Loucy (cell line): ENCODE measurements around the gene STAB2.

Experiments used
- H2AFZ ChIP-seq: fragments of 200-600 bp; sonication (generic); 2 replicates; pipeline ENCODE4 v1.6.0; 2016; ENCODE audit warnings: antibody characterized with exemption, mild to moderate bottlenecking, low read length, moderate library complexity
- H3F3A ChIP-seq: fragments of 200-600 bp; 2 replicates; pipeline ENCODE4 v1.6.0; 2016; ENCODE audit warnings: antibody characterized with exemption, low read depth, mild to moderate bottlenecking
- H3K27me3 ChIP-seq: fragments of 200-600 bp; sonication (generic); 2 replicates; pipeline ENCODE4 v1.6.1; 2014; ENCODE audit warnings: low read length, mild to moderate bottlenecking; ENCODE audit not compliant: insufficient read depth, poor library complexity, severe bottlenecking
- H3K36me3 ChIP-seq: fragments of 200-600 bp; sonication (generic); 2 replicates; pipeline ENCODE4 v1.6.1; 2016; ENCODE audit warnings: low read length; ENCODE audit not compliant: insufficient read depth
- H3K4me1 ChIP-seq: fragments of 200-600 bp; sonication (generic); 2 replicates; pipeline ENCODE4 v1.5.1; 2014; ENCODE audit warnings: low read length, mild to moderate bottlenecking; ENCODE audit not compliant: insufficient read depth, poor library complexity, severe bottlenecking
- H3K4me2 ChIP-seq: fragments of 200-600 bp; sonication (generic); 2 replicates; pipeline ENCODE4 v1.6.0; 2014; ENCODE audit warnings: antibody characterized with exemption, low read length, low read depth, mild to moderate bottlenecking; ENCODE audit not compliant: poor library complexity, severe bottlenecking
- H3K4me3 ChIP-seq: fragments of 200-600 bp; sonication (generic); 2 replicates; pipeline ENCODE4 v1.5.1; 2014; ENCODE audit warnings: low read length, mild to moderate bottlenecking, mixed read lengths; ENCODE audit not compliant: poor library complexity, severe bottlenecking
- H3K79me2 ChIP-seq: fragments of 200-600 bp; sonication (generic); 2 replicates; pipeline ENCODE4 v1.6.1; 2014; ENCODE audit warnings: low read length; ENCODE audit not compliant: insufficient read depth
- H3K9ac ChIP-seq: fragments of 200-600 bp; sonication (generic); 2 replicates; pipeline ENCODE4 v1.6.0; 2014; ENCODE audit warnings: mild to moderate bottlenecking, low read depth, low read length, moderate library complexity; ENCODE audit not compliant: poor library complexity, severe bottlenecking
- H3K9me2 ChIP-seq: fragments of 200-600 bp; sonication (generic); replicated peaks from 2 replicates; pipeline ENCODE4 v1.6.1; 2016; ENCODE audit warnings: low read depth, low read length, mixed read lengths
- H3K9me3 ChIP-seq: fragments of 200-600 bp; sonication (generic); 2 replicates; pipeline ENCODE4 v1.6.1; 2014; ENCODE audit warnings: mild to moderate bottlenecking, antibody characterized with exemption, low read length, low read depth; ENCODE audit not compliant: insufficient read depth
- H4K20me1 ChIP-seq: fragments of 200-600 bp; sonication (generic); 2 replicates; pipeline ENCODE4 v1.6.0; 2014; ENCODE audit warnings: antibody characterized with exemption, low read length, mild to moderate bottlenecking; ENCODE audit not compliant: insufficient read depth, poor library complexity, severe bottlenecking
- EZH2phosphoT487 ChIP-seq: fragments of 200-600 bp; IDR thresholded peaks from 2 replicates; pipeline ENCODE4 v1.6.1; 2018; ENCODE audit warnings: antibody characterized with exemption, mild to moderate bottlenecking, moderate library complexity, borderline replicate concordance
- TF ChIP-seq, protein P1 (sequence below): fragments of 200-600 bp; sonication (generic); conservative IDR thresholded peaks from 2 replicates; pipeline ENCODE4 v1.5.1; 2014; ENCODE audit warnings: mild to moderate bottlenecking, antibody characterized with exemption, low read length

STAB2 gene

DNA sequence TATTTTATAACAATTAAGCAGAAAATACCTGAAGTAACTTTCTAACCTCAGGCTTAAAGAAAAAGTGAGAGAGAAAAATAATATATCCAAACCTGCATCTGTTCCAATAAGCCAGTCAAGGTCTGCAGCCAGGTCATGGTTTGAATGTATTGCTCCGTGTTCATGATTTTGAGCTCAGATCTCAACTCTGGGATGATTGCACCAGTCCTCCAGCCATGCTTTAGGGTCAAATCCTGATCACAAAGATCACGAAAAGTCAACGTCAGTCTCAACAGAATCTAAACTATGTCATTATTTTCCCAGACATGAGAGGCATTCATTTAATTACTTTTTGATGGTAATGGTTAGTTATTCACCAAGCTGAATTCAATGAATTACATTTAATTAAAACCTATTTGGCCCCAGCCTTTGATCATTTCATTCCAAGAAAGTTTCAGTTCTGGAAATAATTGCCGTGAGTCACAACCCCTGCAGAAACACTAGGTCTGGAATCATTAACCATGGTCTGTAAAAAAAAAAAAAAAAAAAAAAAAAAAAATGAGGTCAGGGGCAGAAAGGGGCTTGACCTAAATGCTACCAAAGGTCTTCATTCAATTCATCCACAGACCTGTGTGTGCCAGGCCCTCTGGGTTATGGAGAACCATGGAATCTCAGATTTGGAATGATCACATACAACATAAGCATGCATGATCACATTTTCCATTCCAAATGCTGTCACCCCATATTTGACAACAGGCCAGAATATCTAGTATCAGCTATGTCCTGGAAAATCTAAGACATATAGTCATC, 198.4 kb downstream of the STAB2 start:
- Histone ChIP-seq H3K79me2 (no peaks in the 10 kb centered on the region), H3K9ac (no peak overlapping the region), H3K9me2 (no peaks in the 10 kb centered on the region), H3F3A (no peaks in the 10 kb centered on the region), H3K27me3 (no peaks in the 10 kb centered on the region), H3K9me3 (no peaks in the 10 kb centered on the region), H2AFZ (no peak overlapping the region), H3K4me2 (no peak overlapping the region), H4K20me1 (no peaks in the 10 kb centered on the region), H3K4me3 (no peak overlapping the region), H3K36me3 (no peaks in the 10 kb centered on the region; the same call in 1 of the 2 replicates), H3K4me1 (no peaks in the 10 kb centered on the region)
- no peak for TF ChIP-seq EZH2phosphoT487
- TF ChIP-seq, protein P1, sequence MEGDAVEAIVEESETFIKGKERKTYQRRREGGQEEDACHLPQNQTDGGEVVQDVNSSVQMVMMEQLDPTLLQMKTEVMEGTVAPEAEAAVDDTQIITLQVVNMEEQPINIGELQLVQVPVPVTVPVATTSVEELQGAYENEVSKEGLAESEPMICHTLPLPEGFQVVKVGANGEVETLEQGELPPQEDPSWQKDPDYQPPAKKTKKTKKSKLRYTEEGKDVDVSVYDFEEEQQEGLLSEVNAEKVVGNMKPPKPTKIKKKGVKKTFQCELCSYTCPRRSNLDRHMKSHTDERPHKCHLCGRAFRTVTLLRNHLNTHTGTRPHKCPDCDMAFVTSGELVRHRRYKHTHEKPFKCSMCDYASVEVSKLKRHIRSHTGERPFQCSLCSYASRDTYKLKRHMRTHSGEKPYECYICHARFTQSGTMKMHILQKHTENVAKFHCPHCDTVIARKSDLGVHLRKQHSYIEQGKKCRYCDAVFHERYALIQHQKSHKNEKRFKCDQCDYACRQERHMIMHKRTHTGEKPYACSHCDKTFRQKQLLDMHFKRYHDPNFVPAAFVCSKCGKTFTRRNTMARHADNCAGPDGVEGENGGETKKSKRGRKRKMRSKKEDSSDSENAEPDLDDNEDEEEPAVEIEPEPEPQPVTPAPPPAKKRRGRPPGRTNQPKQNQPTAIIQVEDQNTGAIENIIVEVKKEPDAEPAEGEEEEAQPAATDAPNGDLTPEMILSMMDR, result no peak

GRCh38 chr12:103786201-103786600, 199.1 kb downstream of the STAB2 start:
- Histone ChIP-seq H3K4me2 (no peak overlapping the region), H3K79me2 (no peaks in the 10 kb centered on the region), H2AFZ (no peak overlapping the region), H3F3A (no peaks in the 10 kb centered on the region), H3K36me3 (no peaks in the 10 kb centered on the region; the same call in 1 of the 2 replicates), H4K20me1 (no peaks in the 10 kb centered on the region), H3K27me3 (no peaks in the 10 kb centered on the region), H3K9me3 (no peaks in the 10 kb centered on the region), H3K9ac (no peak overlapping the region), H3K4me1 (no peaks in the 10 kb centered on the region), H3K4me3 (no peak overlapping the region), H3K9me2 (no peaks in the 10 kb centered on the region)
- TF ChIP-seq, protein P1, result no peak
- TF ChIP-seq EZH2phosphoT487, result no peak

DNA sequence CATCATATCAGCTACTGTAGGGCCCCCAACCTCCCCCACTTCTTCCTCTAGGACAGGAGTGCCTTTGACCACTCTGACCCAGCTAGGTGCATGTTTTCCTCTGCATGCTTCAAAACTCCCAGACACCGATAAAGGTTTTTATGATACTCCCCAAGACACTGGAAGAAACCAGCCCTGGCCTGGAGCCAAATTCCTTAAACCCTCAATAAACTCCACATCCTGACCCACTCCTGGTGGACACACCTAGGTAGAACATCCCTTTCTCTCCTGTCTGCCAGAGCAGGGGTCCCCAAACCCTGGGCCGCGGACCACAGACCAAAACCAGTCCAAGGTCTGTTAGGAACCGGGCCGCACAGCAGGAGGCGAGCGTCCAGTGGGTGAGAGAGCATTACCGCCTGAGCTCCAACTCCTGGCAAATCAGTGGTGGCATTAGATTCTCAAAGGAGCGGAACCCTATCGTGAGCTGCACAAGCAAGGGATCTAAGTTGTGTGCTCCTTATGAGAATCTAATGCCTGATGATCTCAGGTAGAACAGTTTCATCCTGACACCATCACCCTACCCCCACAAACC, 204.4 kb downstream of the STAB2 start:
- TF ChIP-seq EZH2phosphoT487, result no peak
- TF ChIP-seq, protein P1, result no peak
- no peak overlapping the region for H3K4me2 ChIP-seq
- H2AFZ ChIP-seq, result no peak overlapping the region
- H3K27me3 ChIP-seq, result no peaks in the 10 kb centered on the region
- H3K36me3 ChIP-seq, result peaks cover 9% of the 10 kb centered on the region; the same call in 1 of the 2 replicates
- H3K9ac ChIP-seq, result no peak overlapping the region
- peaks cover 4% of the 10 kb centered on the region for H3K4me1 ChIP-seq
- H3K9me3 ChIP-seq, result no peaks in the 10 kb centered on the region
- no peaks in the 10 kb centered on the region for H4K20me1 ChIP-seq
- no peak overlapping the region for H3K4me3 ChIP-seq
- no peaks in the 10 kb centered on the region for H3K79me2 ChIP-seq
- H3K9me2 ChIP-seq, result no peaks in the 10 kb centered on the region
- no peaks in the 10 kb centered on the region for H3F3A ChIP-seq
